ENCODE data around the gene METRN.

DNA sequence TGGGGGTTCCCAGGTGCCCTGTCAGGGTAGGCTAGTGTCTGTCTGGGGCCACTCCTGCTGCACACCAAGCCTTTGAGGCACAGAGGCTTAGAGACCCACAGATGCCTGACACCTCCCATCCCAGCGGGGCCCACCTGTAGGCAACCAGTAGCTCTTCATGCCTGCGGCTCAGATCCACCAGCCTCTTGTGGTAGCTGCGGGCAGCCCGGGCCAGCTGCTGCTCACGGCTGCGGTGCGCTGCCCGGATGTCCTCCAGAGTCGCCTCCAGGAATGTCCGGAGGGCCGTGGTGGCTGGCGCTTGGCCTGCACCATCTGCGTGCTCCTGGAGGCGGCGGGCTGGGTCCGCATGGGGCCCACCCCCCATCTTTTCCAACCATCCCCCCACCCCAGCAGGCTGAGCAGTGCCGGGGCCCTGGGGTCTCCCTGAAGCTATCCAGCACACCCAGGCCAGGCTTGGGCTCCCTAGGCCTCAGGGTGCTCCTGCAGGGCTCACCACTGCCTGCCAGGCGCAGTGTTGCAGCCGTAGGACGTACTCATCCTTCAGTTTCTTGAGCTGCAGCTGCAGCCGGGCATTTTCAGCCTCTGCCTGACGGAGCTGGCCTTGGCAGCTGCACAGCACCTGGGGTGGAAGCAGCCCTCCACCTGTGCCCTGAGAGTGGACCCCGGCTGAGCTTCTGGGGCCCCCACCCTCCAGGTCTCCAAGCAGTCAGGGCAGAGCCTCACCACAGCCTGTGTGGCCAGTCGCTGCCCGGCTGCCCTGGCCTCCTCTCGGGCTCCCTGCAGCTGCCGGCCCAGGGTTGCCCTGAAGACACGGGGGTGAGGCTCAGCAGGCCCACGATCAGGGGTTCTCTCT lies 9.5 kb downstream of the METRN start:
- TF ChIP-seq GATA3 (IDR thresholded peaks at IDR 0.05; ENCODE audit: low read depth, low read length) (no peak), GATA2 (IDR thresholded peaks at IDR 0.05; ENCODE audit: low read depth, low read length) (no peak)

All from SH-SY5Y (cell line).